ENCODE results near the gene SLC35D2. TPM values are rescaled to one million over a fixed set of nuclear protein-coding genes. Genes with fewer than 3 reads are reported as not detected.

The SLC35D2 gene
- total RNA-seq, 1 experiment from 2014 or later, result 14.6 TPM

GRCh38 chr9:96318921-96319565 is 64.5 kb downstream of the SLC35D2 start:
- no peak overlapping the region for H3K4me3 Mint-ChIP-seq
- no peak overlapping the region for H3K27ac Mint-ChIP-seq
- TF ChIP-seq TP53 (CRISPR knock-in tag; IDR thresholded peaks at IDR 0.05) (no peak), PREB (CRISPR knock-in tag; IDR thresholded peaks at IDR 0.05; ENCODE audit: borderline replicate concordance) (no peak), ZNF138 (CRISPR knock-in tag; conservative IDR thresholded peaks at IDR 0.05) (no peak), TCF7 (CRISPR knock-in tag; IDR thresholded peaks at IDR 0.05; ENCODE audit: low read depth) (no peak), NR2C2 (CRISPR knock-in tag; IDR thresholded peaks at IDR 0.05) (no peak), CDX4 (CRISPR knock-in tag; IDR thresholded peaks at IDR 0.05; ENCODE audit: borderline replicate concordance) (no peak), AR (CRISPR knock-in tag; IDR thresholded peaks at IDR 0.05) (no peak), NFYB (CRISPR knock-in tag; conservative IDR thresholded peaks at IDR 0.05; ENCODE audit: low read depth) (no peak)
- H3K4me1 Mint-ChIP-seq, result peaks cover 18% of the 10 kb centered on the region
- peaks cover 8% of the 10 kb centered on the region for H3K9me3 Mint-ChIP-seq
- H3K27me3 Mint-ChIP-seq (ENCODE audit: low read depth), result no peaks in the 10 kb centered on the region
- DNase-seq (ENCODE audit: low spot score) (no peak), ATAC-seq (no peak)
- ChIA-PET POLR2A (no interaction called here), CTCF (interaction anchor here (3.7 kb wide), 1 partner anchor 75 kb away, joined by 35 read pairs; no protein-coding TSS in a partner anchor)
- H3K36me3 Mint-ChIP-seq, result peaks cover 8% of the 10 kb centered on the region

GRCh38 chr9:96317335-96317980 is 66.1 kb downstream of the SLC35D2 start:
- ATAC-seq (peak; percentile 73), DNase-seq (ENCODE audit: low spot score) (no peak)
- Mint-ChIP-seq H3K36me3 (peaks cover 24% of the 10 kb centered on the region), H3K27ac (no peak overlapping the region), H3K9me3 (peaks cover 23% of the 10 kb centered on the region), H3K4me3 (no peak overlapping the region), H3K27me3 (ENCODE audit: low read depth) (peaks cover 5% of the 10 kb centered on the region; the same call in 1 of the 2 replicates), H3K4me1 (peaks cover 18% of the 10 kb centered on the region)
- CTCF ChIA-PET, result interaction anchor here (0.6 to 3.7 kb wide), 41 partner anchors 9 to 1190 kb away, joined by 3 to 43 read pairs (median 4); partner anchors contain the start of genes HABP4, HSD17B3 and SLC35D2
- TF ChIP-seq AFF4 (CRISPR knock-in tag; IDR thresholded peaks at IDR 0.05; ENCODE audit: borderline replicate concordance) (no peak), CREB1 (CRISPR knock-in tag; IDR thresholded peaks at IDR 0.05) (no peak), PRRX2 (CRISPR knock-in tag; IDR thresholded peaks at IDR 0.05) (no peak), ZNF317 (CRISPR knock-in tag; IDR thresholded peaks at IDR 0.05; ENCODE audit: borderline replicate concordance, low read depth) (no peak), CTCF (IDR thresholded peaks at IDR 0.05) (peak; percentile 61), GTF2I (CRISPR knock-in tag; conservative IDR thresholded peaks at IDR 0.05) (no peak)
- POLR2A ChIA-PET, result no interaction called here
